Measurements from ENCODE around the gene OR9G4. TPM values are rescaled to one million over a fixed set of nuclear protein-coding genes. Genes with fewer than 3 reads are reported as not detected.

OR9G4 gene
- not detected for total RNA-seq
- long read RNA-seq = 0 reads

DNA sequence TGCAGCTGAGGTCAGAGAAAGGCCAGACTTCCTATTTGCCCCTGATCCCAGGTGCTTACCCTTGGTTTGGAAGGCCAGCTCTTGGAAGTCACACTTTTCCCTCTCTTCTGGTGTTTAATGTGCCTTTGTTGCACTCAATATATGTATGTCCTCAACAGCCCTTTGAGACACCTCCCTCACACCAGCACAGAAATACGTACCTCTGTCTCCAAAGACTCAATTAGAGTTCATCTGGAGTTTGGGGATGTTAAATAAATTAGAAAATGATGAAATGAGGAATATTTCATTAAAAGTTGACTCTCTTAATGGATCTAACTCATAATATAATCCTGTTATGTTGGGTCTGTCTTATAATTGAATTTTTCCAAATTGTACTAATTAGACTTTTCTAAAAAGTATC lies at the start of gene OR9G4:
Gene OR9G4, minus strand, starts transcription at position 101 of the 400 bp plus-strand sequence. CDS start 4,931 bp downstream, outside the sequence.
- ATAC-seq = no peak

GRCh38 chr11:56783448-56784041 lies 35.0 kb upstream of the OR9G4 start:
- Histone ChIP-seq H3K4me1 (no peaks in the 10 kb centered on the region), H3K36me3 (no peaks in the 10 kb centered on the region), H3K27ac (no peak overlapping the region), H3K4me3 (no peak overlapping the region), H3K27me3 (no peaks in the 10 kb centered on the region), H3K9me3 (no peaks in the 10 kb centered on the region)
- ATAC-seq (peak; percentile 54), DNase-seq (no peak)
- TF ChIP-seq, protein P1, sequence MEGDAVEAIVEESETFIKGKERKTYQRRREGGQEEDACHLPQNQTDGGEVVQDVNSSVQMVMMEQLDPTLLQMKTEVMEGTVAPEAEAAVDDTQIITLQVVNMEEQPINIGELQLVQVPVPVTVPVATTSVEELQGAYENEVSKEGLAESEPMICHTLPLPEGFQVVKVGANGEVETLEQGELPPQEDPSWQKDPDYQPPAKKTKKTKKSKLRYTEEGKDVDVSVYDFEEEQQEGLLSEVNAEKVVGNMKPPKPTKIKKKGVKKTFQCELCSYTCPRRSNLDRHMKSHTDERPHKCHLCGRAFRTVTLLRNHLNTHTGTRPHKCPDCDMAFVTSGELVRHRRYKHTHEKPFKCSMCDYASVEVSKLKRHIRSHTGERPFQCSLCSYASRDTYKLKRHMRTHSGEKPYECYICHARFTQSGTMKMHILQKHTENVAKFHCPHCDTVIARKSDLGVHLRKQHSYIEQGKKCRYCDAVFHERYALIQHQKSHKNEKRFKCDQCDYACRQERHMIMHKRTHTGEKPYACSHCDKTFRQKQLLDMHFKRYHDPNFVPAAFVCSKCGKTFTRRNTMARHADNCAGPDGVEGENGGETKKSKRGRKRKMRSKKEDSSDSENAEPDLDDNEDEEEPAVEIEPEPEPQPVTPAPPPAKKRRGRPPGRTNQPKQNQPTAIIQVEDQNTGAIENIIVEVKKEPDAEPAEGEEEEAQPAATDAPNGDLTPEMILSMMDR (IDR thresholded peaks at IDR 0.05) = peak; percentile 58
- intact Hi-C loops (cut with DNase I) = no loop called here

More for the DNA sequence above, at the start of gene OR9G4:
- DNase-seq = no peak
- no peak within 1 kb of the TSS for H3K27ac ChIP-seq
- H3K4me3 ChIP-seq = no peak within 1 kb of the TSS
- no peaks in the 10 kb centered on the region for H3K9me3 ChIP-seq
- H3K4me1 ChIP-seq = no peaks in the 10 kb centered on the region
- TF ChIP-seq, protein P1 (IDR thresholded peaks at IDR 0.05) = no peak
- H3K27me3 ChIP-seq = no peaks in the 10 kb centered on the region
- intact Hi-C loops (cut with DNase I) = no loop called here
- H3K36me3 ChIP-seq = no peaks in the 10 kb centered on the region

- H3K36me3 ChIP-seq = no peaks in the 10 kb centered on the region
- DNase-seq (no peak), ATAC-seq (no peak)
- H3K4me3 ChIP-seq = no peak overlapping the region
- TF ChIP-seq, protein P1 (IDR thresholded peaks at IDR 0.05) = no peak
- intact Hi-C loops (cut with DNase I) = no loop called here
- no peaks in the 10 kb centered on the region for H3K27me3 ChIP-seq
- H3K9me3 ChIP-seq = no peaks in the 10 kb centered on the region
- H3K4me1 ChIP-seq = no peaks in the 10 kb centered on the region
- H3K27ac ChIP-seq = no peak overlapping the region
Measured at GRCh38 chr11:56782167-56782847, 33.8 kb upstream of the OR9G4 start.

DNA sequence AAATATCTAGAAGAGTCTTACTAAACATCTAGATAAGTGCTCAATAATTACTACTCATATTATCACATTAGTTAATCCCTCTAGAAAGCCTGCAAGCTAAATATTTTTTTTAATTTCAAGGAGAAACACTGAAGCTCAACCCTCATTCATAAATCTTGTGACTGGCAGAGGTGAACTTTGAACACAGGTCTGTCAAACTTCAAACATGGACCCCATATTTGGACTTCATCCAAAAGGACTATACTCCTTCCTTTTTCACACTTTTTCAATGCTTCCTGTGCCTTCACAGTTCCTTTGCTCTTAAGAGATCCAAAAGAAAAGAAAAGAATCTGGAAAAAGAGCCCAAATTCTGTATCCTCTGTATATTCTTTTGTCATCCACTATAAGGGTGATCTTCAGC lies 28.3 kb upstream of the OR9G4 start:
- no peaks in the 10 kb centered on the region for H3K36me3 ChIP-seq
- TF ChIP-seq, protein P1 (IDR thresholded peaks at IDR 0.05) = no peak
- H3K27me3 ChIP-seq = no peaks in the 10 kb centered on the region
- DNase-seq (no peak), ATAC-seq (no peak)
- intact Hi-C loops (cut with DNase I) = no loop called here
- no peak overlapping the region for H3K4me3 ChIP-seq
- H3K4me1 ChIP-seq = no peaks in the 10 kb centered on the region
- H3K27ac ChIP-seq = no peak overlapping the region
- no peaks in the 10 kb centered on the region for H3K9me3 ChIP-seq

DNA sequence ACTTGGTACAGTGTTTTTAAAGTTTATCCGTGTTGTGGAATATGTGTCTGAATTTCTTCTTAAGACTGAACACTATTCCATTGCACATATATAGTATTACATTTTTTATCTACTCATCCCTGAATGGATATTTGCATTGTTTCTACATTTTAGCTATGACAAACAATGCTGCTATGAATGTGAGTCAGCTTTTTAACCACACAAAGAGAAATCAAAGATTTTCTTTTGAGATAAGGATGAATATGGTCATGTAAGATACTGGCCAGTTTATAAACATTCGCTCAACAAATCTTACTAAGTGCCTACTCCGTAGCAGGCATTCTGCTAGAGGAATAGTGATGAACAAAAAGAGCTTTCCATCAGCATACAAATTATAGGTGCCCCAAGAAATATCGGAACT lies 16.5 kb upstream of the OR9G4 start:
- H3K27ac ChIP-seq = no peak overlapping the region
- H3K36me3 ChIP-seq = no peaks in the 10 kb centered on the region
- no peak for DNase-seq
- H3K4me3 ChIP-seq = no peak overlapping the region
- TF ChIP-seq, protein P1 (IDR thresholded peaks at IDR 0.05) = no peak
- H3K27me3 ChIP-seq = peaks cover 7% of the 10 kb centered on the region
- no peak for ATAC-seq
- no peaks in the 10 kb centered on the region for H3K9me3 ChIP-seq
- intact Hi-C loops (cut with DNase I) = no loop called here
- H3K4me1 ChIP-seq = no peaks in the 10 kb centered on the region
